Esophagus mucosa (tissue), 1 donor: Measurements from ENCODE around the gene TFEB. TPM values are rescaled to one million over a fixed set of nuclear protein-coding genes. Genes with fewer than 3 reads are reported as not detected.
A peak's percentile ranks its signal among the peaks of the same experiment; 100 is the strongest.

ENCODE experiments used
- ATAC-seq: fragments of 200-7000 bp; cut with Tn5 transposase; one replicate; pipeline ENCODE4 v1.9.1; 2020
- total RNA-seq: library from RNA; stranded (reverse); gene quantifications from one replicate; pipeline ENCODE4 v1.2.4, GENCODE V29; 2023
- donor health status: DM: yes; HTN: yes; CAD: no.

Gene TFEB
- total RNA-seq, 1 donor from 2014 or later, result 10.9 TPM

GRCh38 chr6:41705311-41705995 is 30.0 kb downstream of the TFEB start:
- no peak for ATAC-seq

- ATAC-seq, result no peak
These were observed 30.6 kb downstream of the TFEB start for GRCh38 chr6:41704656-41705310.

GRCh38 chr6:41704028-41704427 is 31.4 kb downstream of the TFEB start:
- no peak for ATAC-seq

DNA sequence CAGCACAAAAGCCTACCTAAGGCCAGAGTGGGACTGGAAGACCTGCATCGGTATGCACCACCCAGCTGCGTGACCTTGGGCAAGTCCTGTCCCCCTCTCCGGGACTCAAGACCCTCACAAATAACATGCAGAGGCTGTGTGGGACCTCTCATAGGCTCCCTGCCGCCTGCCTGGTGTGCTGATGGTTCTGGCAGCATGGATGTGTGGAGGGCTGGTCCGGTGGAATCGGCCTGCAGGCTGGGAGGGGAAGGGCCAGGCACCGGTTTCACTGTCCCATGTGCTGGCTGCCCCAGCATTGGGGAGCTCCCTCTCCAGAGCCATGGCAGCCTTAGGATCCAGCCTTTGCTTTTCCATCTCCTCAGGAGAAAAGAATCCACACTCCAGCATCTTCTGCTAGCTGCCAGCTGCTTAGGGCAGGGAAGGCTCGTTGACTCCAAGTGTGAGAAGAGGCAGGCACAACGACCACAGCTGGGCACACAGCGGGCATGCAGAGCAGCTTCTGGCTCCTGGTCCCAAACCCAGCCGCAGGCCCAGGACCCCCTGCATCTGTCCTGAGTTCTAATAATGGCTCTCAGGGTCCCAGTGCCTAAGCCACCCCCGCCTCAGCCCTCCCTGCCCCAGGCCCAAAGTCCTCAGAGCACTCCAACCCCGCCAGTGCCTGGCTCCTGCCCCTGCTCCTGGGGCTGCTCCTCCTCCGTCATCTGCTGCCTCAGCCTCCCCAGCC is 32.5 kb downstream of the TFEB start:
- ATAC-seq, result no peak

- no peak for ATAC-seq
These were observed 33.2 kb downstream of the TFEB start for GRCh38 chr6:41702089-41702745.

DNA sequence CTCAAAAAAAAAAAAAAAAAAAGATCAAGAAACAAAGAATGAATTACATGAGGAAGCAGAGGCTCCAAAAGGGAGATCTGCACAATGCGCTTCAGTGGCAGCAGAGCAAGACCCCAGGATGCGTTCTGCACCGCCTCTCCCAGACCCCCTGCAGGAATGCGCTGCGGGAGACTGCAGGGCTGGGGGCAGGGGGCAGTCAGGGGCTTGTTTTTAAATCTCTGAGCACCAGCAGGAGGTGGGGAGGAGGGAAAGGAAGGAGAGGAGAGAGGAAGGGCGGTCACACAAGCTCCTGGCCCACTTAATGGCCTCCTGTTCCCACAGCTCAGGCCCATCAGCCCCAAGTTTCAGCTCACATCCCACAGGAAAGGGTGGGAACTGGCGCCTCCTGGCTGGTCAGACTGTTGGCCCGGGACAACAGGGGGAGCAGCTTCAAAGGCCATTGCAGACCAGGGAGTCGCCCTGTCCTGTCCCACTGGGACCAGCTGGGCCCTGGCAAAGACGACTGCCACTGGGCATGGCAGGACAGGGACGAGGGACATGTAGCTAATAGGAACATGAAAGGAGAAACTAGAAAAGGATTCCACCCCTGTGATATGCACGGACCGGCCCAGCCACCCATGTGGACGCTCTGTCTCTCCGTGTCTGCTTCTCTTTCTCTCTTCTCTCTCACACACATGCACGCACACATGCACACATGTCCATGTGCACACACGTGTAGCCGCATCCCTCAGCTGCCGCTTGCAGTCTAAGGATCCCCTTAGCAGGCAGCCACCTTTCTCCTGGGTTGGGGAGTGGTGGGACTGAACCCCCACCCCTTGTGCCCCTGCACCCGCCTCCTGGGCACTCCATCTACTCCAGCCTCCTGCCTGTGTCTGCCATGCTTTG is 34.7 kb downstream of the TFEB start:
- peak; percentile 12 for ATAC-seq

DNA sequence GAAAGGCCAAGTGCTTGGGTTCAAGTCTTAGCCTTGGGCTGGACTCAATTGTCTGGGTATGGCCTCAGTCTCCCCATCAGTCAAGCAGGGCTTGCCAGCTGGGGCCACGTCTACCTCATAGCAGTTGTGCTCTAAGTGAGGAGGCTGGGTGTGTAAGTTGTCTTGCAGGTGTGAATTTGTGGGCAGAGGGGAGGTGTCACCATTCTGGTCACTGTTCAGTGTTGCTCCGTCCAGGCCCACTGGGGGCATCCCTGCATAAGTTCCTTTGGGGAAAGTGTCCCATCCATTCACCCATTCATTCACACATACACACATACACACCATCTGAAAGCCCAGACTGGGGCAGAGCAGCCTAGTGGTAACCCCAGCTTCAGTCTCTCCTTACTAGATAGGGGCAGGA is 36.3 kb downstream of the TFEB start:
- no peak for ATAC-seq

GRCh38 chr6:41697861-41698781 is 37.3 kb downstream of the TFEB start:
- ATAC-seq, result no peak

DNA sequence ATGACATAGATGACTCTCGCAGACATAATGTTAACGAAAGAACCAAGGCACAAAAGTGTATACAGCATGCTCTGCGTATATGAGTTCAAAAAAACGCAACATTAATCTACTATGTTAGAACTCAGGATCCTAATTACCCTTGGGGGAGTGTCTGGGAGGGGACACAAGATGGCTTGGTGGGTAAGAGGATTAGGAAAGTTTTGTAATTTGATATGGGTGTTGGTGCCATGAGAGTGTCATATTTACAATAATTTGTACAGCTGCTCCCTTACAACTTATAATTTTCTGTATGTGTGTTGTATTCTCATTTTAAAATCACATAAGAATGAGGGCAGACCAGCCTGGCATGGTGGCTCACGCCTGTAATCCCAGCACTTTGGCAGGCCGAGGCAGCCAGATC is 38.6 kb downstream of the TFEB start:
- ATAC-seq, result no peak

DNA sequence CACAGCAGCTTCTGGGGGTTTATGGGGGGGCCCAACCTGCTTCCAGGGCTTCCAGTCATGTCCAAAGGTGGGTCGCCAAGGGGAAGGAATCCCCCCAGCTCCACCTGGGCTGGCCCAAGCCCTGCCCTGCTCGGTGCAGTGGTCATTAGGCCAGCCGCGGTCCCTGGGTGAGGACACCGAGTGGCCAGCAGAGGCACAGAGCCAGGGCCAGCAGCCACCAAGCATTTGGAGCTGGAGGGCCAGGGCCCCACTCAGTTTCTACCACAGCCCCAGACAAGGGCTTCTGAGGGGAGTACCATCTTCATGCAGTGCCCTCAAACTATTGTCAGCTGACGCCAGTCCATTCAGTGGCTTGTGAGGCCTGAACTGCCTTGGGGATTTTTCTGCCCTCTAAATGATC is 39.6 kb downstream of the TFEB start:
- ATAC-seq, result no peak

DNA sequence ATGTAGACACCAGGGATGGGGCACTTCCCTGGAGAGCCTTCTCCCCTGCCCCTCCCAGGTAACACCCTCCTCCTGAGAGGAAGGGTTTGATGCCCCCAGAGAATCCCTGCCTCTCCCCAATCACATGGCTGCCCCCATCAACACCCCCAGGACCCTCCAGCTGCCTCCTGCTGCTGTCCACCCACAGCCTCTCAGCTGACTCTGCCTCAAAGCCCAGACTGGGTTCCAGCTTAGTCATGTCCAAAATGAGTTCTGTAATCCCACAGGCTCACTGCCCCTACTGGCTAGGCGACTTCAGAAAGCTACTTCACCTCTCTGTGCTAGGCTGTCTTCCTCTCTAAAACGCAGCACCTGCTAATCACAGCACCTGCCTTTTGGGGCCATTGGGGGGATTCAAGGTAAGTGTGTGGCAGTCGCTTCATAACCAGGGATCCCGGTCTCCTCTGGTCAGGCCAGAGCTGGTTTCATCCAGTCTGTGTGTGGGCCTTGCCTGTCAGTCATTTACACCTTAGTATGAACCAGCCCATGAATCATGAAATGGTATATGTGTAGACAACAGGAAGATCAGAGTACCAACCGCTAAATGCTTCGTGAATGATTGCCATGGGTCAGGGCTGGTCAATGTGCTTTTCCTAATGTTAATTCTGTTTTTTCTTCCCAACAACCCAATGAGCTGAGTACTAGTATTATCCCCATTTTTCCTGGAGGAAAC is 40.4 kb downstream of the TFEB start:
- ATAC-seq, result peak; percentile 55

- peak; percentile 14 for ATAC-seq
These were observed 41.8 kb downstream of the TFEB start for GRCh38 chr6:41693281-41694240.

GRCh38 chr6:41692730-41693129 is 42.7 kb downstream of the TFEB start:
- no peak for ATAC-seq

DNA sequence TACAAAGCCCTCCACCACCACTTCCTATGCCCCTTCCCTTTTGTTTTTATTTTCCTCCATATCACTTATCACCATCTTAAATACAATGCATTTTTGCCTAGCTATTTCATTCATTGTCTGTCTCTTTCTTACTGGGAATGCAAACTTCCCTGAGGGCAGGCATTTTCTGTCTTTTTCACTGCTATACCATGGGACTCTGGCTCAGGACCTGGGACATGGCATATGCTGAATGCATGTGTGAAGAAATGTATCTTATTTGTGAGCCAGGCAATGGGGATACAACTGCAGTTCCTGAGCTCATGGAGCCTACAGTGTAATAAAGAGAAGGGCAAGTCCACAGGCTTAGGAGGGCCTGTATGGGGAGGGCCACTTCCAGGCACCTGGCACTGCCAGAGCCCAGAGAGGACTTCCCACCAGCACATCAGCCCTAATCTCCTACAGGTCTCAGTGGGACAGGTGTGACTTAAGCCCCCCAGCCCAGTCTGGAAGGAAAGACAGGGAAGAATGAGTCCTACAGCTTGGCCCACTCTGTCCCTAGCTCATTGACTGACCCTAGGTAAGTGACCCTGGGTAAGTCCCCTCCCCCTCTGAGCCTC is 43.2 kb downstream of the TFEB start:
- ATAC-seq, result no peak

DNA sequence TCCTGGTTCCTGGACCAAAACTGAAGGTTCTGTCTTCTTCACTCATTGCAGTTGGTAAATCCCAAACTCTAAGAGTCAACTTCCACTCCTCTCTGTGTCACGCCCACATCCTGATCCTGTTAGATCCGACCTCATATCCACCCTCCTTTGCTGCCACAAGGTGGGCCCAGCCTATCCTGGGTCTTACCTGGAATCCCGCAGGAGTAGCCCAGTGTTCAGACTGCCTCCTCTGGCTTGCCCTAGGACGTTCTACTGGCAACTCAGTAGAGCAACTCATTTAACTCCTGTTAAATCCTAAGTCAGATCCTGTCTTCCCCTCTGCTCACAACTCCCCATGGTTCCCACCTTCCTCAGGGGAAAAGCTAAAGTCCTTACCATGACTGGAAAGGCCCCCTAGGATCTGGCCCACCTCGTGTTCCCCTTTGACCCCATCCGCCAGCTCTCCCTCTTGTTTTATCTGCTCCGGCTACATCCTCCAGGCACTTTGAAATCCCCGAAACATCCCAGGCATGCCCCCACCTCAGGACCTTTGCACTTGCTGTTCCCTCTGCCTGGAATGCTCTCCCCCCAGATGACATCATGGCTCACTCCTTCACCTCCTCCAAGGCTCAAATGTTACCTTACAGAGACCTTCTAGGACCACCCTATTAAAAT is 43.9 kb downstream of the TFEB start:
- no peak for ATAC-seq

- ATAC-seq, result no peak
These were observed 44.7 kb downstream of the TFEB start for GRCh38 chr6:41690541-41691330.
